PC-3 (cell line): ENCODE data around the gene TXN2. TPM values are rescaled to one million over a fixed set of nuclear protein-coding genes. Genes with fewer than 3 reads are reported as not detected.

Experiments
- ATAC-seq: fragments of 200-7000 bp; cut with Tn5 transposase; 2 replicates; pipeline ENCODE4 v1.9.1; 2020; ENCODE audit warnings: mild to moderate bottlenecking, moderate library complexity
- Bru-seq: library from RNA; stranded (reverse); fragments of 400-500 nt; gene quantifications from one replicate; lab custom pipeline; 2021; lab: Mats Ljungman, UMichigan
- BruChase-seq, 2 experiments: library from RNA; stranded (reverse); fragments of 400-500 nt; gene quantifications; one replicate each; lab custom pipeline; 2021; lab: Mats Ljungman, UMichigan
- BruUV-seq: library from RNA; stranded (reverse); fragments of 400-500 nt; replicated peaks from 2 replicates; lab custom pipeline; 2021; lab: Mats Ljungman, UMichigan
- CTCF ChIA-PET: fragments of 300-600 bp; sonication (Branson Sonifier 250); formaldehyde crosslinking; loops from one replicate; lab custom pipeline; 2022; ENCODE audit warnings: antibody characterized with exemption; lab: Charles Lee
- POLR2A ChIA-PET: fragments of 300-600 bp; sonication (Branson Sonifier 250); formaldehyde crosslinking; loops from one replicate; lab custom pipeline; 2022; ENCODE audit warnings: antibody characterized with exemption; ENCODE audit not compliant: unreplicated experiment; lab: Charles Lee
- DNase-seq: peaks from one replicate; pipeline ENCODE4 v3.0.0-alpha.2; 2015
- H2AFZ ChIP-seq: fragments of 300-600 bp; sonication (generic); 2 replicates; pipeline ENCODE4 v1.6.0; 2016; ENCODE audit warnings: antibody characterized with exemption, low read length
- H3F3A ChIP-seq: fragments of 300-600 bp; sonication (generic); one replicate; pipeline ENCODE4 v1.6.0; 2017; ENCODE audit warnings: antibody characterized with exemption, low read length, control low read depth, mild to moderate bottlenecking; ENCODE audit not compliant: unreplicated experiment
- H3K27ac ChIP-seq: fragments of 300-600 bp; sonication (generic); 2 replicates; pipeline ENCODE4 v1.5.1; 2016; ENCODE audit warnings: mild to moderate bottlenecking, low read length
- H3K27me3 ChIP-seq: fragments of 300-600 bp; sonication (generic); 2 replicates; pipeline ENCODE4 v1.6.1; 2016; ENCODE audit warnings: low read length, mixed read lengths
- H3K36me3 ChIP-seq: fragments of 300-600 bp; sonication (generic); 2 replicates; pipeline ENCODE4 v1.6.1; 2016; ENCODE audit warnings: low read depth, mixed run types, low read length, mixed read lengths
- H3K4me1 ChIP-seq: fragments of 300-600 bp; sonication (generic); 2 replicates; pipeline ENCODE4 v1.5.1; 2016; ENCODE audit warnings: low read length; ENCODE audit not compliant: insufficient read depth
- H3K4me2 ChIP-seq: fragments of 300-600 bp; sonication (generic); 2 replicates; pipeline ENCODE4 v1.6.0; 2016; ENCODE audit warnings: low read length
- H3K4me3 ChIP-seq: fragments of 300-600 bp; sonication (generic); 2 replicates; pipeline ENCODE4 v1.5.1; 2016; ENCODE audit warnings: mild to moderate bottlenecking, low read length, mixed read lengths
- H3K79me2 ChIP-seq: fragments of 300-600 bp; sonication (generic); 2 replicates; pipeline ENCODE4 v1.6.1; 2017; ENCODE audit warnings: low read length, mixed read lengths
- H3K9ac ChIP-seq: fragments of 300-600 bp; sonication (generic); 2 replicates; pipeline ENCODE4 v1.6.0; 2016; ENCODE audit warnings: mild to moderate bottlenecking, low read length
- H3K9me2 ChIP-seq: fragments of 300-600 bp; sonication (generic); replicated peaks from 2 replicates; pipeline ENCODE4 v1.6.1; 2016; ENCODE audit warnings: mixed run types, low read length, mixed read lengths
- H3K9me3 ChIP-seq: fragments of 300-600 bp; sonication (generic); 2 replicates; pipeline ENCODE4 v1.6.1; 2016; ENCODE audit warnings: low read length, mixed read lengths
- H4K20me1 ChIP-seq: fragments of 300-600 bp; sonication (generic); 2 replicates; pipeline ENCODE4 v1.6.1; 2016; ENCODE audit warnings: low read length, mixed read lengths
- EZH2 ChIP-seq: fragments of 300-600 bp; sonication (generic); IDR thresholded peaks from one replicate; pipeline ENCODE4 v1.6.1; 2017; ENCODE audit warnings: antibody characterized with exemption, mild to moderate bottlenecking, low read length; ENCODE audit not compliant: unreplicated experiment
- EZH2phosphoT487 ChIP-seq: fragments of 300-600 bp; sonication (generic); IDR thresholded peaks from 2 replicates; pipeline ENCODE4 v1.6.1; 2018; ENCODE audit warnings: mild to moderate bottlenecking, antibody characterized with exemption, low read length, borderline replicate concordance
- intact Hi-C: fragments of 100-400 bp; cut with micrococcal nuclease; formaldehyde crosslinking; loops from 2 replicates; pipeline ENCODE4 v1.9.0; 2023
- long read RNA-seq: library from polyadenylated mRNA; unstranded; transcript quantifications from one replicate; pipeline ENCODE4 v2.0.0, GENCODE V29; 2021; ENCODE audit not compliant: unreplicated experiment
- total RNA-seq: library from RNA; depleted of rRNA; stranded (reverse); fragments of >200 nt; gene quantifications from 2 replicates; pipeline ENCODE4 v1.2.3, GENCODE V29; 2014; rRNA removed
- TF ChIP-seq, protein P1 (sequence below): fragments of 300-600 bp; sonication (generic); conservative IDR thresholded peaks from 2 replicates; pipeline ENCODE4 v1.5.1; 2017; ENCODE audit warnings: antibody characterized with exemption, low read depth, mild to moderate bottlenecking, low read length

The TXN2 gene, protein sequence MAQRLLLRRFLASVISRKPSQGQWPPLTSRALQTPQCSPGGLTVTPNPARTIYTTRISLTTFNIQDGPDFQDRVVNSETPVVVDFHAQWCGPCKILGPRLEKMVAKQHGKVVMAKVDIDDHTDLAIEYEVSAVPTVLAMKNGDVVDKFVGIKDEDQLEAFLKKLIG
- total RNA-seq (49.6 and 52.5 TPM in 2 replicates), Bru-seq, nascent RNA (percentile 65 among the genes with signal in this experiment), BruChase-seq, experiment 1, labeled RNA remaining after a 6-hour chase (percentile 77 among the genes with signal in this experiment), BruChase-seq, experiment 2, labeled RNA remaining after a 2-hour chase (percentile 63 among the genes with signal in this experiment)
- long read RNA-seq, transcript TXN2-201 (4 exons, 1,736 nt) = major isoform, 73 of 139 reads
- long read RNA-seq, transcript TXN2-204 (4 exons, 1,280 nt) = minor isoform, 5 of 139 reads
- long read RNA-seq, partial matches to known transcripts = 37 of 139 reads
- long read RNA-seq, other reads (novel, unspliced or antisense) = 22 of 139 reads

DNA sequence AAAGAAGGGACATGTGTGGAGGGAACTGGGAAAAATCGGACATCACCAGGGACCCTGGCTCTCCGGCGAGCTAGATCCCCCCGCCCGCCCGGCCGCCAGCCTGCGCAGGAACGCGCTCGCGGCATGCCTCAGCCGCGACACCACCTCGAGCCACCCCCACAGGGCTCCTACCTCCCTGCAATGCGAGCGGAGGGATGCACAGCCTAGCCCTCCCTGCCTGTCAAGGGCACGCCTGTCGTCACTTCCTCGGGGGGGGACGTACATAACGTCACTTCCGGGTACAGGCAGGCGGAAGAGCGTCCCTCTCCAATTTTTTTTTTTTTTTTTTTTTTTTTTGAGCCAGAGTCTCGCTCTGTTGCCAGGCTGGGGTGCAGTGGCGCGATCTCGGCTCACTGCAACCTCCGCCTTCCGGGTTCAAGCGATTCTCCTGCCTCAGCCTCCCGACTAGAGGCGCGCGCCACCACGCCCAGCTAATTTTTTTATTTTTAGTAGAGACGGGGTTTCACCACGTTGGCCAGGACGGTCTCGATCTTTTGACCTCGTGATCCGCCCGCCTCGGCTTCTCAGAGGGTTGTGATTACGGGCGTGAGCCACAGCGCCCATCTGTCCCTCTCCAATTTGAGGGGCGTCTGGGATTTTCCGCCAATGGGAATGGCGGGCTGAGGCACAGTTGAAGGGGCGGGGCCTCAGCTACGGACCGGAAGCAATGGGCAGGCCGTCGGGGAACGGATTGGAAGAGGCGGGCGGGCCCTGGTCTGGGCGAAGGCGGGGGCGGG, at the start of gene TXN2:
Gene TXN2, minus strand, starts transcription at position 248 of the 776 bp plus-strand sequence. CDS start 803 bp downstream, outside the sequence.
- Histone ChIP-seq H3K27ac (peak within 1 kb of the TSS; percentile 89), H3K36me3 (no peaks in the 10 kb centered on the region; the same call in 1 of the 2 replicates), H3K4me1 (peaks cover 14% of the 10 kb centered on the region), H3K9ac (peak within 1 kb of the TSS; percentile 88), H3K4me2 (peak within 1 kb of the TSS; percentile 94), H3K79me2 (peaks cover 25% of the 10 kb centered on the region), H3K9me2 (no peaks in the 10 kb centered on the region), H2AFZ (peak within 1 kb of the TSS; percentile 75), H3F3A (no peaks in the 10 kb centered on the region), H3K4me3 (peak within 1 kb of the TSS; percentile 86), H4K20me1 (no peaks in the 10 kb centered on the region), H3K9me3 (no peaks in the 10 kb centered on the region), H3K27me3 (no peaks in the 10 kb centered on the region)
- intact Hi-C loops = no loop called here
- BruUV-seq = no TSS peak
- TF ChIP-seq EZH2 = no peak
- TF ChIP-seq, protein P1, sequence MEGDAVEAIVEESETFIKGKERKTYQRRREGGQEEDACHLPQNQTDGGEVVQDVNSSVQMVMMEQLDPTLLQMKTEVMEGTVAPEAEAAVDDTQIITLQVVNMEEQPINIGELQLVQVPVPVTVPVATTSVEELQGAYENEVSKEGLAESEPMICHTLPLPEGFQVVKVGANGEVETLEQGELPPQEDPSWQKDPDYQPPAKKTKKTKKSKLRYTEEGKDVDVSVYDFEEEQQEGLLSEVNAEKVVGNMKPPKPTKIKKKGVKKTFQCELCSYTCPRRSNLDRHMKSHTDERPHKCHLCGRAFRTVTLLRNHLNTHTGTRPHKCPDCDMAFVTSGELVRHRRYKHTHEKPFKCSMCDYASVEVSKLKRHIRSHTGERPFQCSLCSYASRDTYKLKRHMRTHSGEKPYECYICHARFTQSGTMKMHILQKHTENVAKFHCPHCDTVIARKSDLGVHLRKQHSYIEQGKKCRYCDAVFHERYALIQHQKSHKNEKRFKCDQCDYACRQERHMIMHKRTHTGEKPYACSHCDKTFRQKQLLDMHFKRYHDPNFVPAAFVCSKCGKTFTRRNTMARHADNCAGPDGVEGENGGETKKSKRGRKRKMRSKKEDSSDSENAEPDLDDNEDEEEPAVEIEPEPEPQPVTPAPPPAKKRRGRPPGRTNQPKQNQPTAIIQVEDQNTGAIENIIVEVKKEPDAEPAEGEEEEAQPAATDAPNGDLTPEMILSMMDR = no peak
- TF ChIP-seq EZH2phosphoT487 = no peak
- peak; percentile 88 for DNase-seq
- ChIA-PET CTCF (no interaction called here), POLR2A (interaction anchor here (0.6 kb wide), 2 partner anchors 20 to 1060 kb away, joined by 5 to 6 read pairs; no protein-coding TSS in a partner anchor)
- peak; percentile 87 for ATAC-seq

- peak within 1 kb of the TSS; percentile 98 for H2AFZ ChIP-seq
- peak within 1 kb of the TSS; percentile 86 for H3K27ac ChIP-seq
- H3F3A ChIP-seq = no peaks in the 10 kb centered on the region
- BruUV-seq = no TSS peak
- peaks cover 39% of the 10 kb centered on the region for H3K79me2 ChIP-seq
- ATAC-seq = peak; percentile 91
- intact Hi-C loops = loop anchor here (1.0 kb wide), 1 partner anchor 13 kb away; no protein-coding TSS in a partner anchor
- no peaks in the 10 kb centered on the region for H3K9me3 ChIP-seq
- peaks cover 26% of the 10 kb centered on the region for H3K36me3 ChIP-seq
- POLR2A ChIA-PET = interaction anchor here (1.0 kb wide), 2 partner anchors 12 to 247 kb away, joined by 3 to 4 read pairs; partner anchors contain the start of gene IFT27
- peak; percentile 98 for DNase-seq
- peak within 1 kb of the TSS; percentile 97 for H3K9ac ChIP-seq
- H3K4me2 ChIP-seq = peak within 1 kb of the TSS; percentile 99
- no peaks in the 10 kb centered on the region for H3K27me3 ChIP-seq
- peaks cover 15% of the 10 kb centered on the region for H3K4me1 ChIP-seq
- H4K20me1 ChIP-seq = peaks cover 20% of the 10 kb centered on the region
- no peaks in the 10 kb centered on the region for H3K9me2 ChIP-seq
- CTCF ChIA-PET = no interaction called here
- TF ChIP-seq, protein P1 = no peak
- TF ChIP-seq EZH2phosphoT487 (no peak), EZH2 (no peak)
- H3K4me3 ChIP-seq = peak within 1 kb of the TSS; percentile 88
These were observed 47.6 kb upstream of the TXN2 start, which contains the start of gene EIF3D for GRCh38 chr22:36528795-36529751. Gene EIF3D (minus strand): TSS chr22:36529166. CDS start chr22:36526121, 3,045 bp downstream.
